ENCODE measurements around the gene RASAL3. TPM values are rescaled to one million over a fixed set of nuclear protein-coding genes. Genes with fewer than 3 reads are reported as not detected.

The RASAL3 gene
- total RNA-seq, 6 donors from 2014 or later: 7.1 to 48.2 (median 16.7) TPM

DNA sequence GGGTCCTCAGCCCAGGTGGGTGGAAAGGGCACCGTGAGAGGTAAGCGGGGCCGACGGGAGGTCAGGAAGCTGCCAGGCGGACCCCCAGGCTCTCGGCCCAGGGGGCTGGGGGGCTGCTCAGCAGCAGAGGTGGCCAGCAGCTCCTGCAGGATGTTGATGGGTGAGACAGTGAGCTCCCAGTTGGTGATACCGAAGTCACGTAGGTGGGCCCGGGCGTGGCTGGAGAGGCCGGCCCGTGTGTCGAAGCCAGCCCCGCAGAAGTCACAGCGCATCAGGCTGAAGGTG, 27.6 kb downstream of the RASAL3 start:
- Histone ChIP-seq H3K4me3 (no peak overlapping the region), H3K27ac (no peak overlapping the region), H3K9me3 (no peaks in the 10 kb centered on the region), H3K4me1 (peaks cover 1 to 10% (median 9%) of the 10 kb centered on the region in 4 donors), H3K27me3 (no peaks in the 10 kb centered on the region), H3K36me3 (peaks cover 0 to 9% (median 2%) of the 10 kb centered on the region in 4 donors)
- WGBS, 2 donors: 95 to 96% methylated on average over 9 to 15 of the region's 15 CpGs
- DNase-seq (no peak), ATAC-seq (ENCODE audit: low FRiP score in 2 of 2) (no peak)
- TF ChIP-seq EP300 (IDR thresholded peaks at IDR 0.05) (no peak), POLR2A (IDR thresholded peaks at IDR 0.05) (no peak), POLR2AphosphoS5 (IDR thresholded peaks at IDR 0.05) (no peak)
- TF ChIP-seq, protein P1, sequence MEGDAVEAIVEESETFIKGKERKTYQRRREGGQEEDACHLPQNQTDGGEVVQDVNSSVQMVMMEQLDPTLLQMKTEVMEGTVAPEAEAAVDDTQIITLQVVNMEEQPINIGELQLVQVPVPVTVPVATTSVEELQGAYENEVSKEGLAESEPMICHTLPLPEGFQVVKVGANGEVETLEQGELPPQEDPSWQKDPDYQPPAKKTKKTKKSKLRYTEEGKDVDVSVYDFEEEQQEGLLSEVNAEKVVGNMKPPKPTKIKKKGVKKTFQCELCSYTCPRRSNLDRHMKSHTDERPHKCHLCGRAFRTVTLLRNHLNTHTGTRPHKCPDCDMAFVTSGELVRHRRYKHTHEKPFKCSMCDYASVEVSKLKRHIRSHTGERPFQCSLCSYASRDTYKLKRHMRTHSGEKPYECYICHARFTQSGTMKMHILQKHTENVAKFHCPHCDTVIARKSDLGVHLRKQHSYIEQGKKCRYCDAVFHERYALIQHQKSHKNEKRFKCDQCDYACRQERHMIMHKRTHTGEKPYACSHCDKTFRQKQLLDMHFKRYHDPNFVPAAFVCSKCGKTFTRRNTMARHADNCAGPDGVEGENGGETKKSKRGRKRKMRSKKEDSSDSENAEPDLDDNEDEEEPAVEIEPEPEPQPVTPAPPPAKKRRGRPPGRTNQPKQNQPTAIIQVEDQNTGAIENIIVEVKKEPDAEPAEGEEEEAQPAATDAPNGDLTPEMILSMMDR (IDR thresholded peaks at IDR 0.05): no peak

DNA sequence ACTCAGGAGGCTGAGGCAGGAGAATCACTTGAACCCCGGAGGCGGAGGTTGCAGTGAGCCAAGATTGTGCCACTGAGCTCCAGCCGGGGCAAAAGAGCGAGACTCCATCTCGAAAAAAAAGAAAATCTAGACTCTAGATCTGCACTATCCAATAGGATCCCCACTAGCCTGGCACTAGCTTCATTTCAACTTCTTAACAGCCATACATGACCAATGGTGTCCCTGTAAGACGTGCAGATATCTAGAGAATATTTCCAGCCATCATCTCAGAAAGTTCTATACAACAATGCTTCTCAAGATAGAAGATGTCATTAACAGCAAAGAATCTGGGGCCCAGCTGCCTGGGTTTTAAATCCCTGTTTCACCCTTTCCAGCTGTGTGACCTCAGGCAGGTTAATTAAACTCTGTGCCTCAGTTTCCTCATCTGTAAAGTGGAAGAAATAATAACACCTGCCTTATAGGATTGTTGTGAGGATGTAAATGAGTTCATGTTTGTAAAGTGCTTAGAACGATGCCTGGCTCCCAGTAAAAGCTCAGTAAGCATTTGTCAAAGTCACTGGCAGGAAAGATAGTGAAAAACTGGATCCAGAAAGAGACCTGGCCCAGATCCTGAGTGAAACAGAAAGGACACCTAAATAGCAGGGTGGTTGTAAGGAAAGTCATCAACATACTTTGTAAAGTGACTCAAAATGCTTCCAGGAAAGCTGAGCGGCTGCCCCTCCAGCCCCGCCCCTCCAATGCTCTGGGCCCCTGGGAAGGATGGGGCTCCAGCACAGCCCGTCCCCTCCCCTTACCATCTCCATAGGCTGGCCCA, 28.1 kb downstream of the RASAL3 start:
- ATAC-seq (ENCODE audit: low FRiP score in 2 of 2): no peak
- Histone ChIP-seq H3K4me3 (no peak overlapping the region), H3K9me3 (no peaks in the 10 kb centered on the region), H3K27me3 (no peaks in the 10 kb centered on the region), H3K27ac (no peak overlapping the region), H3K36me3 (peaks cover 0 to 9% (median 2%) of the 10 kb centered on the region in 4 donors), H3K4me1 (peaks cover 7 to 16% (median 15%) of the 10 kb centered on the region in 4 donors)
- no peak for DNase-seq
- whole genome bisulfite sequencing, 2 donors: 89 to 90% methylated on average over 9 to 10 of the region's 10 CpGs
- TF ChIP-seq POLR2A (IDR thresholded peaks at IDR 0.05) (no peak), POLR2AphosphoS5 (IDR thresholded peaks at IDR 0.05) (no peak), EP300 (IDR thresholded peaks at IDR 0.05) (no peak)
- TF ChIP-seq, protein P1 (IDR thresholded peaks at IDR 0.05): no peak

DNA sequence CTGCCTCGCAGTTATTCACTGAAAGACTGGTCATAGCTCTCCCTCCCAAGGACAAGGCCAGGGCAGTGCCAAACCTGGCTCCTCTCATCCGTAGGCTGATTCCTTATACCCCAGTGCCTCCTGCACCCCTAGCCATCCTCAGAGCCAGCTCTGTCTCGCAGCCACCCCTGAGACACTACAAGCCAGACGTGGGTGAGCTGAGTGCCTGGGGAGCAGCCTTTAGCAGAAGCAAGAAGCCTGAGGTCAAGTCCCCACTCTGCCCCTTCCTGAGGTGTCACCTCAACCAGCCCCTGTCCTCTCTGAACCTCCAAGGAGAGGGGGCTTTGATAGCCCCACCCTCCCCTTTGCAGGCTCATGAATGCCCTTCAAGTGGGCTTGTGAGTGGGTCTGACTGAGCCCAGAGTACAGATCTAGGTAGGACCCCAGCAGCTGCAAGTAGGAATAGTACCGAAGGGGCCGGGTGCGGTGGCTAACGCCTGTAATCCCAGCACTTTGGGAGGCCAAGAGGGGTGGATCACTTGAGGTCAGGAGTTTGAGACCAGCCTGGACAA, 30.8 kb downstream of the RASAL3 start:
- H3K27me3 ChIP-seq: no peaks in the 10 kb centered on the region
- TF ChIP-seq POLR2AphosphoS5 (IDR thresholded peaks at IDR 0.05) (no peak), POLR2A (IDR thresholded peaks at IDR 0.05) (no peak), EP300 (IDR thresholded peaks at IDR 0.05) (no peak)
- TF ChIP-seq, protein P1 (IDR thresholded peaks at IDR 0.05): no peak
- H3K4me1 ChIP-seq: peaks cover 21 to 42% (median 32%) of the 10 kb centered on the region in 4 donors
- H3K27ac ChIP-seq: peak overlapping the region; percentile 84 to 92 (median 90)
- no peak for ATAC-seq (ENCODE audit: low FRiP score in 2 of 2)
- H3K4me3 ChIP-seq: peak overlapping the region in 3 of 4 donors; percentile 84 to 99 (median 97)
- peaks cover 0 to 20% (median 6%) of the 10 kb centered on the region in 4 donors for H3K36me3 ChIP-seq
- WGBS, 2 donors: 72 to 84% methylated on average over 5 to 7 of the region's 8 CpGs
- H3K9me3 ChIP-seq: no peaks in the 10 kb centered on the region
- no peak for DNase-seq

DNA sequence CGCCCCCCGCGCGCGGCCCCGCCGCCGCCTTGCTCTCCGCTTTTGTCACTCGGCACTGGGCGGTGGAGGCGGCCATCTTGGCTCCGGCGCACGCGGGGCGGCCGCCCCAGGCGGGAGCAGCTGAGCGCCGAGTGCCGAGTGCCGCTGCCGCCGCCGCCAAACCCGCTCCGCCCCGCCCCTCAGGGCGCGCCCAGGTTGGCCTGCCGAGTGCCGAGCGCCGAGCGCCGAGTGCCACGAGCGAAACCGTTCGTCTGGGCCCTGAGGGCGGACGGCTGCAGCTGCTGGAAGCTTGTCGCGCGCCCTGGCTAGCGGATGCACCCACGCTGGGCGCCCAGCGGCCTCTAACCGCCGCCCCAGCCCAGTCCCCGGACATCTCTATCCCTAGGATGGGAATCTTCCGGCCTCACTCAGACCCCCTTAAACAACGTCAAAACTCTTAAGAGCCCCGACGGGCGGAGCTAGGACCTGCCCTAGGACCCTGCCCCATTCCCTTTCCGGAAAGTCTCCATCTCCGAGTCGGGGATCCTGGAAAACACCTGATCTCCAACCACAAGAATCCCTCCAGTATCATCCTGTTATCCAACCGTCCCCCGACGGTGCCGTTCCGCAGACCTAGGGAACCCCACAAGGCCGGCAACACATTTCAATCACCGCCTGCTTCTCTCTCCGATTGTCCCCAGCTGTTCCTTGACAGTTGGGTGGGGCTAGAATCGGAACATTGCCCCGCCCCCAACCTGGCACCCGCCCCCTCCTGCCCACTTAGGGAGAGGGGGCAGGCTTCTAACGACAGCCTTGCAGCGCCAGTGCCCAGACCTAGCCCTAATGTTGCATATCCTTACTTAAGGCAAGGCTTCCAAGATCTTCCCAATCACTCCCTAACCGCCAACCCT, 31.5 kb downstream of the RASAL3 start:
- peak; percentile 95 to 98 for ATAC-seq (ENCODE audit: low FRiP score in 2 of 2)
- no peaks in the 10 kb centered on the region for H3K27me3 ChIP-seq
- no peaks in the 10 kb centered on the region for H3K9me3 ChIP-seq
- peak overlapping the region; percentile 84 to 92 (median 90) for H3K27ac ChIP-seq
- H3K4me3 ChIP-seq: peak overlapping the region; percentile 84 to 99 (median 92)
- TF ChIP-seq EP300 (IDR thresholded peaks at IDR 0.05) (no peak), POLR2A (IDR thresholded peaks at IDR 0.05) (peak in 3 of 4 donors; percentile 28 to 54 (median 33)), POLR2AphosphoS5 (IDR thresholded peaks at IDR 0.05) (peak; percentile 48 to 54)
- TF ChIP-seq, protein P1 (IDR thresholded peaks at IDR 0.05): peak in 2 of 6 experiments; percentile 9 to 48
- peaks cover 0 to 25% (median 9%) of the 10 kb centered on the region in 4 donors for H3K36me3 ChIP-seq
- 2 to 3% methylated on average over 6 to 25 of the region's 75 CpGs for WGBS, 2 donors
- peak; percentile 93 to 99 for DNase-seq
- peaks cover 21 to 44% (median 32%) of the 10 kb centered on the region in 4 donors for H3K4me1 ChIP-seq

Data from upper lobe of left lung (tissue), 6 donors.